Amniotic epithelial cell (primary cell): ENCODE results near the gene GOLGA3.

Experiments used
- DNase-seq: peaks from one replicate; pipeline ENCODE4 v3.0.0-alpha.2; 2010; ENCODE audit warnings: low read depth

GOLGA3 gene

DNA sequence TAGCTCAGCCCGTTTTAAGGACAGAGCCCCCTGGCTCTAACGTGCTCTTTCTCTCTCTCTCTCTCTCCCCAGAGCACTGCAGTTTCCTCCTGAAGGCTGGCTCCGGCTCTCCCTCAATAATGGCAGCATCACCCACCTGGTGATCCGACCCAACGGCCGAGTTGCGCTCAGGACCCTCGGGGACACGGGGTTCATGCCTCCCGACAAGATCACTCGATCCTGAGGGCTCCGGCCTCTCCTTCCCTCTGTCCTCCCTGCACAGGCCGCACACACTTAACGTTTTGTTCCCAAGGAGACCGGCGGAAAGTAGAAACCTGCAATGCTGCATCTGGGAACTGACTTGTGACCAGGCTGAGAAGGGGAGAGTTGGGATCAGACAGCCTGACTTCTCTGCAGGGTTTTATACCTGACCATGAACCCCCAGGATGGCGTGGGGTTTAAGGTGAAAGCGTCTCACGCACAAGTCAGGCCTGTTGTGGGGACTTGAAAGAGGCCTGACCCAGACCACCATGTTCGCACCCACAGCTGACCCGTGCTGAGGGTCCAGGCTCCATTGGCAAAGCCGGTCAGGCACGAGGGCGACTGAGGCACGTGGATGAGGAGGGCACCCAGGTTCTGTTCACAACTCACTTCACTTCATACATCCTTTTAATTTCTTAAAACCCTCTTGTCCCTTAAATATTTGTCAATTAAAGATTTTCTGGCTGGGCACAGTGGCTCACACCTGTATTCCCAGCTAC, 107.9 kb downstream of the GOLGA3 start:
- DNase-seq, result no peak

DNA sequence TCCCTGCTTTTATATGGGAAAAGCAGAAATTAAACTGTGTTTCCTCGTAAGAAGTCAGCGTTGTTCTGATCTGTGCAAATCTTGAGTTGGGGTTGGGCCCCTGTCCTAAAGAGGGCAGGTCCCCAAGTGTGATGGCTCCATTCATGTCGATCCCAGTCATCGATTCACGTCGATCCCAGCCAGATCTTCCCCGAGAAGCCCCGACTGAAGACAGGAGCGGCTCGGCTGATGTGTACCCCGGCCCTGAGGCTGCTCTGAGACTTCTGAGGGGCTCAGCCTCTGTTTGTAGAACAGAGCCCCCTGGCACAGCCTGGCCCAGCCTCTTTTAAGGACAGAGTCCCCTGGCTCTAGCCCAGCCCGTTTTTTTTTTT, 108.7 kb downstream of the GOLGA3 start:
- DNase-seq, result no peak

DNA sequence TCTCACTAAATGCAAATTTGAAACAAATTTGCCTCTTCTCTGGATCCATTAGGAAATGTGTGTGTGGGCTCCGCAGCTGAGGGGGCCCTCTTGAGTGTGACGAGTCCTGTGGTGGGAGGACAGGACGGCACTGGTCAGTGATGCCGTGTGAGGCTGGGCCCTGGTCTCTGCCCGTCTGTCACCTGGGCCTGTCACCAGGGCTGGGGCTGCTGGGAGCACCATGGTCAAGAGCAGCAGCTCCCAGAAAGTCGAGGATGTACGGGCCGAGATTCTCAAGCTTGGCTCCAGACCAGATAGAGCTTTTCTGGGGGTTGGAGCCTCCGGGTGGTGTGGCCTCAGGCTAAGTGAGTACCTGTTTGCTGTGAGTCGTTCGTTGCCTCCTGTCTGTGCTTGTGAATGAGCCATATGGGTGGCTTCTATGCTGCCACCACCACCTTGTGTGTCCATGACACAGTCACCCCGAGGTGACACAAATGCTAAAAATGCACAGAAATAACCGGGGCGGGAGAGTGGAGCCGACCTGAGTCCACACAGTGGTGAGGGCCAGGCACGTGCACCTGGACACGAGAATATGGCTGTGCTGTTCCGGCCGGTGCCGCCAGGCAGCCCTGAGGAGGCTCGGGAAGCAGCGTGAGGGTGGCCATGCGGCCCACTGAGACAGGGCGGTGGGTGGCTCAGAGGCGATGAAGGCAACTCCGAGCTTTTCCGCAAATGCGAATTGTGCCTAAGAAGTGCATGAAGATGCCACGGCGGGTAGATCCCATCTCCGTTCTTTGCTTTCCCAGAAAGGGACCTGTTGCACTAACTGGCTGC, 109.3 kb downstream of the GOLGA3 start:
- DNase-seq, result no peak
